ENCODE results near the gene NDRG3.

NDRG3 gene

DNA sequence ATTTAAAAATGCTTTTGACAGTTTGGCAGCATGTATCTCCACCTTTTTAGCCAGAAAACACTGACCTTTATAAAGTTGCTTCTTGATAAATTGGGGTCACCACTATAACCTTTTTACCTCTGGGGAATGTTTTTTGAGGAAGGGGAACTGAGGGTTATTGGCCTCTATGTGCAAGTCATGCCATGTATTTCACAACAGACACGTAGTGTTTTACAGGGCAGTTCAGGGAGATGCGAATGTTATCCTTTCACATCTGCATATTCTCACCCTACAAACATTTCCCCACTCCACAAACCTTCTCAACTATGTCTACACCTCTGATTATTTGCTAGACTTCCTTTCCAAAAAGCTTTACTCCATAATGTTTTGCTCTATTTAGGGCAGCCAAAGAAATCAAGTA lies 82.9 kb downstream of the NDRG3 start:
- Histone ChIP-seq H3K4me3 (IDR thresholded peaks at IDR 0.05; ENCODE audit: insufficient read depth, low read depth, low read length) (no peak overlapping the region), H3K27ac (no peak overlapping the region), H3K4me1 (ENCODE audit: low read depth, poor library complexity, severe bottlenecking) (no peaks in the 10 kb centered on the region), H3K36me3 (ENCODE audit: insufficient read depth) (no peaks in the 10 kb centered on the region), H3K27me3 (ENCODE audit: insufficient read depth, low read depth) (no peaks in the 10 kb centered on the region), H3K4me2 (no peak overlapping the region), H3K9ac (no peak overlapping the region), H4K20me1 (ENCODE audit: insufficient read depth) (no peaks in the 10 kb centered on the region), H3K79me2 (ENCODE audit: insufficient read depth, low read depth) (no peaks in the 10 kb centered on the region), H2AFZ (ENCODE audit: low read depth) (no peak overlapping the region)
- TF ChIP-seq, protein P1, sequence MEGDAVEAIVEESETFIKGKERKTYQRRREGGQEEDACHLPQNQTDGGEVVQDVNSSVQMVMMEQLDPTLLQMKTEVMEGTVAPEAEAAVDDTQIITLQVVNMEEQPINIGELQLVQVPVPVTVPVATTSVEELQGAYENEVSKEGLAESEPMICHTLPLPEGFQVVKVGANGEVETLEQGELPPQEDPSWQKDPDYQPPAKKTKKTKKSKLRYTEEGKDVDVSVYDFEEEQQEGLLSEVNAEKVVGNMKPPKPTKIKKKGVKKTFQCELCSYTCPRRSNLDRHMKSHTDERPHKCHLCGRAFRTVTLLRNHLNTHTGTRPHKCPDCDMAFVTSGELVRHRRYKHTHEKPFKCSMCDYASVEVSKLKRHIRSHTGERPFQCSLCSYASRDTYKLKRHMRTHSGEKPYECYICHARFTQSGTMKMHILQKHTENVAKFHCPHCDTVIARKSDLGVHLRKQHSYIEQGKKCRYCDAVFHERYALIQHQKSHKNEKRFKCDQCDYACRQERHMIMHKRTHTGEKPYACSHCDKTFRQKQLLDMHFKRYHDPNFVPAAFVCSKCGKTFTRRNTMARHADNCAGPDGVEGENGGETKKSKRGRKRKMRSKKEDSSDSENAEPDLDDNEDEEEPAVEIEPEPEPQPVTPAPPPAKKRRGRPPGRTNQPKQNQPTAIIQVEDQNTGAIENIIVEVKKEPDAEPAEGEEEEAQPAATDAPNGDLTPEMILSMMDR (conservative IDR thresholded peaks at IDR 0.05; ENCODE audit: low read depth, low read length), result no peak

DNA sequence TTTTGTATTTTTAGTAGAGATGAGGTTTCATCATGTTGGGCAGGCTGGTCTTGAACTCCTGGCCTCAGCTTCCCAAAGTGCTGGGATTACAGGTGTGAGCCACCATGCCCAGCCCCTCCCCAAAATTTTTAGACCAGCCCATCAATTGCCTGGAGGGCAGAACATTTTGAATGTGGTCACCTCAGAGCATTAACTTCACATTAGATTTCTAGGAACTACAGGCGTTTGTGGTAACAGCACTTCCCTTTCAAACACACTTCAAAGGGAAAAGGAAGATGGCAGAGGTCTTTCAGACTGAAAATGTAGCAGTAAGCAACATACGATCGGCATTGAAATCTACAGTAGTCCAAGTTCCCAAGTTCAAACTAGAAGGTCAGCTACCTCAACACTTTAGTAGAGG lies 87.6 kb downstream of the NDRG3 start:
- Histone ChIP-seq H3K9ac (no peak overlapping the region), H3K4me1 (ENCODE audit: low read depth, poor library complexity, severe bottlenecking) (no peaks in the 10 kb centered on the region), H3K79me2 (ENCODE audit: insufficient read depth, low read depth) (no peaks in the 10 kb centered on the region), H3K27ac (no peak overlapping the region), H2AFZ (ENCODE audit: low read depth) (no peak overlapping the region), H3K36me3 (ENCODE audit: insufficient read depth) (no peaks in the 10 kb centered on the region), H3K4me3 (IDR thresholded peaks at IDR 0.05; ENCODE audit: insufficient read depth, low read depth, low read length) (no peak overlapping the region), H3K27me3 (ENCODE audit: insufficient read depth, low read depth) (no peaks in the 10 kb centered on the region), H3K4me2 (no peak overlapping the region), H4K20me1 (ENCODE audit: insufficient read depth) (no peaks in the 10 kb centered on the region)
- TF ChIP-seq, protein P1 (conservative IDR thresholded peaks at IDR 0.05; ENCODE audit: low read depth, low read length), result no peak

DNA sequence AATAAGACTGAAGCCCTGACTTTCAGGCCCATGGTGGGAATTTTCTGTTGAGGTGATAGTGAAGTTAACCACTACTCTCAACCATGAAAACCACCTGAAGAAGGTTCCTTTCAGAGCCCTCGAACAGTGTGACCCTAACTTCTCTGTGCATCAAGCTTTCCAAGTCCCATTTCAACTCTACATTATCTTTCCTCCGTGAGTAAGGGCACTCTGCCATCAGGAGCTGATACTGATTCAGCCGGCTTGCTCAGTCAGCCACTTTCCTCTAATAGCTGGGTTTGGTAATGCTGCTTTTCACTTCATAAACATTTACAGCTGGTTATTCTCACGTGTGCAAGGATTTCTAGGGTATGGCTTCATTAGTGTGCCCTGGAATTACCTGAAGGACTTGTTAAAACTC lies 89.2 kb downstream of the NDRG3 start:
- Histone ChIP-seq H3K4me3 (IDR thresholded peaks at IDR 0.05; ENCODE audit: insufficient read depth, low read depth, low read length) (no peak overlapping the region), H4K20me1 (ENCODE audit: insufficient read depth) (no peaks in the 10 kb centered on the region), H3K4me1 (ENCODE audit: low read depth, poor library complexity, severe bottlenecking) (no peaks in the 10 kb centered on the region), H3K27ac (no peak overlapping the region), H3K4me2 (no peak overlapping the region), H3K27me3 (ENCODE audit: insufficient read depth, low read depth) (no peaks in the 10 kb centered on the region), H3K36me3 (ENCODE audit: insufficient read depth) (no peaks in the 10 kb centered on the region), H3K79me2 (ENCODE audit: insufficient read depth, low read depth) (no peaks in the 10 kb centered on the region), H2AFZ (ENCODE audit: low read depth) (no peak overlapping the region), H3K9ac (no peak overlapping the region)
- TF ChIP-seq, protein P1 (conservative IDR thresholded peaks at IDR 0.05; ENCODE audit: low read depth, low read length), result no peak

DNA sequence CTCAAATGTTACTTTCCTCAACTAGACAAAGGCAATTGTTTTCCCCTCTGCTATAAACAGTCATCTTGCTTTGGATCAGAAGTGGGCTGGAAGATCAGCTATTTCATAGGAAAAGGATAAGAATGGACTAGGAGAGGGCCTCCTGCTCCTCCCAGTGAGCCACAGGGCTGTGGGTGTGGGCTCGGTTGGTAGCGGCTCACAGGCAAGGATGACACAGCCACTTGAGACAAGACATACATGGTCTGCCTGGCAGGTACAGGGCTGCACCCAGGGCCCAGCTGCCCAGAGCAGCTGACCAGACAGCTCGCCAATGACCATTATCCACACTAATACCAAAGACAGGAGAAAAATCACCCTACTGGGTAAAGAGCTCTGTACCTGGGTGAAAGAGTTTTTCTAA lies 90.9 kb downstream of the NDRG3 start:
- Histone ChIP-seq H3K4me3 (IDR thresholded peaks at IDR 0.05; ENCODE audit: insufficient read depth, low read depth, low read length) (no peak overlapping the region), H4K20me1 (ENCODE audit: insufficient read depth) (no peaks in the 10 kb centered on the region), H3K79me2 (ENCODE audit: insufficient read depth, low read depth) (no peaks in the 10 kb centered on the region), H3K27ac (no peak overlapping the region), H3K27me3 (ENCODE audit: insufficient read depth, low read depth) (no peaks in the 10 kb centered on the region), H3K4me1 (ENCODE audit: low read depth, poor library complexity, severe bottlenecking) (no peaks in the 10 kb centered on the region), H3K36me3 (ENCODE audit: insufficient read depth) (no peaks in the 10 kb centered on the region), H2AFZ (ENCODE audit: low read depth) (no peak overlapping the region), H3K9ac (no peak overlapping the region), H3K4me2 (no peak overlapping the region)
- TF ChIP-seq, protein P1 (conservative IDR thresholded peaks at IDR 0.05; ENCODE audit: low read depth, low read length), result no peak

DNA sequence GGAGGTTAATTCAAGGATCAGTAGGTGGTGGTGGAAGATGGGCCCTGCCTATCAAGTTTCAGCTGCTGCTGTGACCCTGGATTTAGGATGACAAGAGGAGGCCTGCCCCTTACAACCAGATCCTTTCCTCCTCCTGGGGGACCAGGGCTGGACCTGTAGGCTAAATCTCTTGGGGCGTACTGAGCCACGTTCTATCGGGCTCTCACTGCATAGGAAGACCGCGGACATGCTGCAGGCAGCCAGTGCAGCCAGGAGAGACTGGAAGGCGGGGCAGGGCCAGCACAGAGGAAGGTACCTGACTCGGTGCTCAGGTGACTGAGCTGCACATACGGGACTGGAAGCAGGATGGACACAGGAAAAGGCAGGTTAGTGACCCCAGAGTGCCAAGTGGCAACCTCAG lies 91.4 kb downstream of the NDRG3 start:
- Histone ChIP-seq H3K27ac (no peak overlapping the region), H3K27me3 (ENCODE audit: insufficient read depth, low read depth) (no peaks in the 10 kb centered on the region), H3K4me1 (ENCODE audit: low read depth, poor library complexity, severe bottlenecking) (no peaks in the 10 kb centered on the region), H3K4me2 (no peak overlapping the region), H3K36me3 (ENCODE audit: insufficient read depth) (no peaks in the 10 kb centered on the region), H3K9ac (no peak overlapping the region), H4K20me1 (ENCODE audit: insufficient read depth) (no peaks in the 10 kb centered on the region), H3K79me2 (ENCODE audit: insufficient read depth, low read depth) (no peaks in the 10 kb centered on the region), H2AFZ (ENCODE audit: low read depth) (no peak overlapping the region), H3K4me3 (IDR thresholded peaks at IDR 0.05; ENCODE audit: insufficient read depth, low read depth, low read length) (no peak overlapping the region)
- TF ChIP-seq, protein P1 (conservative IDR thresholded peaks at IDR 0.05; ENCODE audit: low read depth, low read length), result no peak

Measured in KMS-11 (cell line).